ENCODE measurements around the gene UNC80.

The UNC80 gene

GRCh38 chr2:210020138-210020537 lies 248.5 kb downstream of the UNC80 start:
- DNase-seq (ENCODE audit: low read depth in 2 of 2): no peak

- no peak for DNase-seq (ENCODE audit: low read depth in 2 of 2)
Observed at GRCh38 chr2:210022824-210023223, 251.2 kb downstream of the UNC80 start.

- no peak for DNase-seq (ENCODE audit: low read depth in 2 of 2)
Observed at GRCh38 chr2:210027608-210028007, 256.0 kb downstream of the UNC80 start.

GRCh38 chr2:210028178-210028577 lies 256.5 kb downstream of the UNC80 start:
- DNase-seq (ENCODE audit: low read depth in 2 of 2): no peak

GRCh38 chr2:210034087-210034683 lies 262.6 kb downstream of the UNC80 start:
- DNase-seq (ENCODE audit: low read depth in 2 of 2): no peak

- no peak for DNase-seq (ENCODE audit: low read depth in 2 of 2)
Observed at GRCh38 chr2:210035679-210036078, 264.0 kb downstream of the UNC80 start.

GRCh38 chr2:210038078-210038477 lies 266.4 kb downstream of the UNC80 start:
- DNase-seq (ENCODE audit: low read depth in 2 of 2): no peak

- no peak for DNase-seq (ENCODE audit: low read depth in 2 of 2)
Observed at GRCh38 chr2:210046851-210047500, 275.3 kb downstream of the UNC80 start.
